HFF-Myc (cell line): Measurements from ENCODE around the gene PTH1R.

Experiments used
- DNase-seq: peaks from one replicate; pipeline ENCODE4 v3.0.0-alpha.2; 2011; ENCODE audit warnings: low read depth; ENCODE audit errors: extremely low read depth
- H3K4me3 ChIP-seq: replicated peaks from 2 replicates; pipeline ENCODE4 v1.5.1; 2011; ENCODE audit warnings: low read depth, mild to moderate bottlenecking, control low read depth, low read length
- TF ChIP-seq, protein P1 (sequence below): IDR thresholded peaks from 2 replicates; pipeline ENCODE4 v1.5.1; 2012; ENCODE audit warnings: mild to moderate bottlenecking, low read depth, low read length, control low read depth; ENCODE audit errors: missing control alignments

The PTH1R gene

DNA sequence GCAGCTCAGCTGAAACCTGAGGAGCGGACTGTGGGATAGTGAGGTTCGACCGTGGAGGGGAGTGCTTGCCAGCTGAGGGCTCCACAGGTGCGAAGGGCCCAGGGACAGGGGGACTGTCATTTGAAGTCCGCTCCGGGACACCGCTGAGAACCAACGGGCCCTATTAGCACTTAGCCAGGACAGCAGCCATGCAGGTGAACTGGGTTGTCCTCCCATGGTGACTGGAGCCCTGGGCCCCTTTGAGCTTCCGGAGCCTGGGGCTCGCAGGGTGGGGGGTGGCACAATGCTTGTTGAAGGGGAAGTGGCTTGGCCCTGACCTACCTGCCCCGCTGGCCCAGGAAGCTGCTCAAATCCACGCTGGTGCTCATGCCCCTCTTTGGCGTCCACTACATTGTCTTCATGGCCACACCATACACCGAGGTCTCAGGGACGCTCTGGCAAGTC is 24.7 kb downstream of the PTH1R start:
- H3K4me3 ChIP-seq, result no peak overlapping the region
- DNase-seq, result no peak
- TF ChIP-seq, protein P1, sequence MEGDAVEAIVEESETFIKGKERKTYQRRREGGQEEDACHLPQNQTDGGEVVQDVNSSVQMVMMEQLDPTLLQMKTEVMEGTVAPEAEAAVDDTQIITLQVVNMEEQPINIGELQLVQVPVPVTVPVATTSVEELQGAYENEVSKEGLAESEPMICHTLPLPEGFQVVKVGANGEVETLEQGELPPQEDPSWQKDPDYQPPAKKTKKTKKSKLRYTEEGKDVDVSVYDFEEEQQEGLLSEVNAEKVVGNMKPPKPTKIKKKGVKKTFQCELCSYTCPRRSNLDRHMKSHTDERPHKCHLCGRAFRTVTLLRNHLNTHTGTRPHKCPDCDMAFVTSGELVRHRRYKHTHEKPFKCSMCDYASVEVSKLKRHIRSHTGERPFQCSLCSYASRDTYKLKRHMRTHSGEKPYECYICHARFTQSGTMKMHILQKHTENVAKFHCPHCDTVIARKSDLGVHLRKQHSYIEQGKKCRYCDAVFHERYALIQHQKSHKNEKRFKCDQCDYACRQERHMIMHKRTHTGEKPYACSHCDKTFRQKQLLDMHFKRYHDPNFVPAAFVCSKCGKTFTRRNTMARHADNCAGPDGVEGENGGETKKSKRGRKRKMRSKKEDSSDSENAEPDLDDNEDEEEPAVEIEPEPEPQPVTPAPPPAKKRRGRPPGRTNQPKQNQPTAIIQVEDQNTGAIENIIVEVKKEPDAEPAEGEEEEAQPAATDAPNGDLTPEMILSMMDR, result no peak

DNA sequence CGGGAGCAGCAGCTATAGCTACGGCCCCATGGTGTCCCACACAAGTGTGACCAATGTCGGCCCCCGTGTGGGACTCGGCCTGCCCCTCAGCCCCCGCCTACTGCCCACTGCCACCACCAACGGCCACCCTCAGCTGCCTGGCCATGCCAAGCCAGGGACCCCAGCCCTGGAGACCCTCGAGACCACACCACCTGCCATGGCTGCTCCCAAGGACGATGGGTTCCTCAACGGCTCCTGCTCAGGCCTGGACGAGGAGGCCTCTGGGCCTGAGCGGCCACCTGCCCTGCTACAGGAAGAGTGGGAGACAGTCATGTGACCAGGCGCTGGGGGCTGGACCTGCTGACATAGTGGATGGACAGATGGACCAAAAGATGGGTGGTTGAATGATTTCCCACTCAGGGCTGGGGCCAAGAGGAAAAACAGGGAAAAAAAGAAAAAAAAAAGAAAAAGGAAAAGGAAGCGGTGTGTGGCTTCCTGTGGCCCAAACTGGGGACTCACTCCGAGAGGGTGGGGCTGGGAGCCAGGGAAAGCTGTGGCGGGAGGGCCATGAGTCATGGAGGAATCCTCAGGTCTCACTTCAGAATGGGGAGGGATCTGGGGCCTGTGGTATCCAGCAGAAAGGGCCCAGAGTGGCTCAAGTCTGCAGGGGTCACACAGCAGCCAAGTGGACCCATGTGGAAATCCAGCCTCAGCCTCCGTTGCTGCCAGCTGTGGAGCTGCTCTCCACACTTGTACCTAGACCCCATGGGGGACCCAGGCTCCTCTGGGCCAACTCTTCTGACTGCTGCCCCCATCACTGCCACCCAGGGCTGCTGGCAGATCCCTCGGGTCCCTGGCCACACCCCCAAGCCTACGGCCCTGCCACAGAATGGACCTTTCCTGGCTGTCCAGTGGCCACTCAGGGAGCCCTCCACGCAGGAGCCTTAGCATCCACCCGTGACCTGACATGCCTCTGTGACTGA is 26.1 kb downstream of the PTH1R start:
- DNase-seq, result peak; percentile 52
- no peak overlapping the region for H3K4me3 ChIP-seq
- TF ChIP-seq, protein P1, result no peak

DNA sequence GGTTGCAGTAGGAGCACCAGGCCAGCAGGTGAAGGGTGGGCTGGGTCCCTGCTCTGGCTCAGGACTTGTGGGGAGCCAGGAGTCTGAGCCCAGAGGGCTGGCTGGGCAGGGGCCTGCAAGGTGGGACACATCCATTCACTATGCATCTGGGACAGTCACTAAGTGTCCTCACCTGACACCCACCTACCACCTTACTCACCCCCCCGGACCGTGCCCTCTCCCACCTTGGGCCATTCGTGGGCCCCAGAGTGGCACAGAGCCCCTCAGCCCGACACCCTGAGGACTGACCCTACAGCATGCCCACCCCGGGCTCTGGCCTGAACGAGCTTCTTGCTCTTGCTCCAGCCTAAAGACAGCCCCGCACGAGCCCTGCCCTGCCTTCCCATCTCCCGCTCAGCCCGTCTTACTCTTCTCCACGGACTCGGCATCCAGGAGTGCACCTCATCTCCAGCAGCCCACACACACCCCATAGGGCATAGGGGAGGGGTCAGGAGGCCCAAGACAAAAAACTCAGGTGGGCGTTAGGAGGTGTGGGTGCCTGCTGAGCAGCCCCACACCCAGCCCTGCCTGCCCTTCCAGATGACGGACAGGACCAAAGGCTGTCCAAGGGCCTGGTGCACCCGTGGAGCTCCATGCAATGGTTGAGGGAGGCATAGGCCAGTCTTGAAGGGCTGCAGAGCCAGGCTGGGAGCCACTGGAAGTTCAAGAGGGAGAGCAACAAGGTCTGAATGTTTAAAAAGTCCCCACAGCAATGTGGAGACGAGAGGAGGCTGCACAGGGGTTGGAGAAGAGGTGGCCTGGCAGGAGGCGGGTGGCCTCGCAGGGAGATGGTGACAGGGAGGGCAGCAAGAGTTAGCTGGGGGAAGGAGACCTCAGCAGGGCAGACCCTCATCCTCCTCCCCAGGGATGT is 27.0 kb downstream of the PTH1R start:
- DNase-seq, result no peak
- TF ChIP-seq, protein P1, result no peak
- H3K4me3 ChIP-seq, result no peak overlapping the region

DNA sequence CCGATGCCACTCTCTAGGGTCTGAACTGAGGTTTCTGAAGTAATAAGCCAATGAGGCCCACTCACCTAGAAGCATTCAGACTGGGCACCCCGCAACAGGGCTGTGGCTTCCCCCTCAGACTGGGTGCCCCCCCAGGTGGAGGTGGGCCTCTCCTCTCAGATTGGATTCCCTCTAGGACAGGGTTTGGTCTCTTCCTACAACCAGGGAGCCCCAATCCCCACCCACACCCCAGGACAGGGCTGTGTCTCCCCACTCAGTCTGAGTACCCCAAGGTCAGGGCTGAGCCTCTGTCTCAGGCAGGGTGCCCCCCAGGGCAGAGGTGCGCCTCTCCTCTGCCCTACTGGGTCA is 27.7 kb downstream of the PTH1R start:
- no peak overlapping the region for H3K4me3 ChIP-seq
- TF ChIP-seq, protein P1, result no peak
- DNase-seq, result no peak

DNA sequence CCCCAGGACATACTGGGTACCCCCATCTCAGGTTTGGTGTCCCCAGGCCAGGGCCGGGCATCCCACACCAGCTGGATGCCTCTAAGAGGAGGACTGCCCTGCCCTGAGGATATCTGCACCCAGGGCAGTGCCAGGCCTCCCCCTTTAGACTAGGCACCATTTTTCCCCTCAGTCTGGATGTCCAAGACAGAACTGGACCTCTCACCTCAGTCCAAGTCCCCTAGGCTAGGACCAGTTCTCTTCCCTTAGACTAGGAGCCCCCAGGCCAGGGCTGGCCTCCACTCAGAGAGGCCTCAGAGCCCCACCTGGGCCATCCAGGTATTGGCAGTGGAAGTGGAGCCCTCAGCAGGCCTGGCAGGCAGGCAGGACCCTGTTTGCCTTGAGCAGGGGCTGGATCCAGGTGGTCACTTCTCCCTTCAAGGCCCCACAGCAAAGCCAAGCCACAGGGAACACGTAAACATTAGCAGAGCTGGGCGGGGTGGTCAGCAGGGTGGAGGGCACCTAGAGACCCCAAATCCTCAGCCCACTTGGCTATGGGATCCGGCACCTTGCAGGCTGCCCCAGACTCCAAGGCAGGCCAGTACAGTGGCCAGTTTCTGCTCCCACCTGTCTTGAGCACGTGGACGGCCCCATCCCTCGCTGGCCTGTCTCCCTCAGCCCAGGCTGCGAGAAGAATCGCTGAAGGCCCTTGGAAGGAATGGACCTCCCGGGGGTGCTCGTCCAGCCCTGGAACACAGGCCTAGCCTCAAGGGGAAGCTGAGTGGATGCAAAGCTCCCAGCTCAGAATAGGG is 28.3 kb downstream of the PTH1R start:
- TF ChIP-seq, protein P1, result no peak
- H3K4me3 ChIP-seq, result no peak overlapping the region
- DNase-seq, result no peak

DNA sequence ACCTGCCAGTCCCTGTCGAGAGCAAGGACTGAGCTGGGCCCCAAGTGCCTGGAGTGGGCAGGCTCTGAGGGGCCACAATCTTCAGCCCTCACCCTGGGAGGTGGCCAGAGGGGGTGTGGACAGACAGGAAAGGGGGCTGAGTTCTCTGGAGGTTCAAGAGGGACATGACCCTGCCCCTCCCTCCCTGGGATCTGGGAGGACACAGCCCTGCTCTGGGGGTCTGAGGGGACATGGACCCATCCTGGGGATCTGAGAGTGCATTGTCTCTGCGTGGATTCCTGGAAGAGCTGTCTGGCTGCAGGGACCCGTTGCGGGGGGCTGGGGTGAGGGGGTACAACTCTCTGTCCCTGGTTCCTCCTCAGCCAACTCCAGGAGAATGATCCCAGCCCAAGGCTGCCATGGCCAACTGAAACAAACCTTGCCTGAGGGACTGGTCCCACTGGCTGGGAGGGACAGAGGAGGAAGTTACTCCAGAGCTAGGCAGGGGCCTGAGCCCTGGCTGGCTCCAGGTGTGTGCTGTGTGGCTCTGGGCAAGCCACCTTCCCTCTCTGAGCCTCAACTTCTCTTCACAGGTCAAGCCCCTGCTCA is 29.0 kb downstream of the PTH1R start:
- DNase-seq, result no peak
- no peak overlapping the region for H3K4me3 ChIP-seq
- TF ChIP-seq, protein P1, result no peak
